CD4-positive, alpha-beta memory T cell (primary cell): ENCODE measurements around the gene IRS1. TPM values are rescaled to one million over a fixed set of nuclear protein-coding genes. Genes with fewer than 3 reads are reported as not detected.

Experiments used
- CTCF ChIA-PET: fragments of 350-600 bp; sonication (Branson Sonifier 250); formaldehyde crosslinking; loops from one replicate; lab custom pipeline; 2021; ENCODE audit warnings: inconsistent platforms; ENCODE audit not compliant: partially characterized antibody; lab: Charles Lee
- POLR2A ChIA-PET: fragments of 350-600 bp; sonication (Branson Sonifier 250); formaldehyde crosslinking; loops from one replicate; lab custom pipeline; 2021; ENCODE audit not compliant: partially characterized antibody; lab: Charles Lee
- DNase-seq, 5 donors: peaks; one replicate each; pipeline versions ENCODE4 v3.0.0 to v3.0.0-alpha.2; 2020 to 2022; ENCODE audit warnings: mixed read lengths in 1 of 5
- H3K27ac ChIP-seq: one replicate; pipeline ENCODE4 v1.7.0; 2013; ENCODE audit warnings: low read depth, low read length
- H3K27me3 ChIP-seq: 2 replicates; pipeline ENCODE4 v1.7.0; 2013; ENCODE audit warnings: mild to moderate bottlenecking, low read length, moderate library complexity; ENCODE audit not compliant: insufficient read depth
- H3K36me3 ChIP-seq: 2 replicates; pipeline ENCODE4 v1.7.0; 2013; ENCODE audit warnings: mild to moderate bottlenecking, low read length, moderate library complexity; ENCODE audit not compliant: insufficient read depth
- H3K4me1 ChIP-seq: 2 replicates; pipeline ENCODE4 v1.7.0; 2013; ENCODE audit warnings: mild to moderate bottlenecking, low read length, moderate library complexity; ENCODE audit not compliant: insufficient read depth
- H3K4me3 ChIP-seq, 2 donors: one replicate each; pipeline ENCODE4 v1.7.0; 2013; ENCODE audit warnings: low read length in 2 of 2, mild to moderate bottlenecking in 1 of 2
- H3K9me3 ChIP-seq, 2 donors: one replicate each; pipeline ENCODE4 v1.7.0; 2013; ENCODE audit warnings: low read length in 2 of 2, control low read depth in 1 of 2; ENCODE audit not compliant: control insufficient read depth in 1 of 2
- H3K27ac Mint-ChIP-seq, 7 donors: one replicate each; pipeline ENCODE4 v1.8.0; 2020 to 2021; ENCODE audit warnings: mixed read lengths in 7 of 7, mild to moderate bottlenecking in 6 of 7, inconsistent platforms in 3 of 7, moderate library complexity in 3 of 7
- H3K27me3 Mint-ChIP-seq, 2 donors: one replicate each; pipeline ENCODE4 v1.8.0; 2020 to 2021; ENCODE audit warnings: mixed read lengths in 2 of 2
- H3K36me3 Mint-ChIP-seq, 2 donors: one replicate each; pipeline ENCODE4 v1.8.0; 2020 to 2021; ENCODE audit warnings: mixed read lengths in 2 of 2, inconsistent platforms in 1 of 2, mild to moderate bottlenecking in 1 of 2
- H3K4me1 Mint-ChIP-seq, 4 donors: one replicate each; pipeline ENCODE4 v1.8.0; 2020 to 2021; ENCODE audit warnings: mixed read lengths in 4 of 4, mild to moderate bottlenecking in 1 of 4
- H3K4me3 Mint-ChIP-seq, 8 donors: one replicate each; pipeline ENCODE4 v1.8.0; 2020 to 2021; ENCODE audit warnings: mixed read lengths in 8 of 8, mild to moderate bottlenecking in 7 of 8, moderate library complexity in 6 of 8, inconsistent platforms in 3 of 8
- H3K9me3 Mint-ChIP-seq, 8 donors: one replicate each; pipeline ENCODE4 v1.8.0; 2020 to 2021; ENCODE audit warnings: mixed read lengths in 8 of 8, mild to moderate bottlenecking in 5 of 8, inconsistent platforms in 3 of 8, moderate library complexity in 1 of 8
- intact Hi-C: fragments of 100-400 bp; cut with micrococcal nuclease; formaldehyde crosslinking; loops from one replicate; pipeline ENCODE4 v1.15.1; 2023
- polyA plus RNA-seq, 2 donors: library from polyadenylated mRNA; unstranded; fragments of 300-500 nt; fragmentation: Illumina TruSeq; gene quantifications; one replicate each; pipeline ENCODE4 v1.2.3, GENCODE V29; 2021
- total RNA-seq, 2 experiments: library from RNA; stranded (reverse); gene quantifications; one replicate each; pipeline ENCODE4 v1.2.3, GENCODE V29; 2021

The IRS1 gene
- total and polyA plus RNA-seq, 4 experiments from 2014 or later = 0.02 to 2.4 (median 1.1) TPM

GRCh38 chr2:226692521-226693126 is 107.0 kb downstream of the IRS1 start:
- H3K4me1 Mint-ChIP-seq = peaks cover 2 to 6% (median 5%) of the 10 kb centered on the region in 4 donors
- Histone ChIP-seq H3K27me3 (no peaks in the 10 kb centered on the region), H3K27ac (no peak overlapping the region), H3K4me1 (peaks cover 6% of the 10 kb centered on the region), H3K4me3 (no peak overlapping the region), H3K9me3 (no peaks in the 10 kb centered on the region), H3K36me3 (no peaks in the 10 kb centered on the region)
- ChIA-PET CTCF (no interaction called here), POLR2A (no interaction called here)
- H3K36me3 Mint-ChIP-seq = no peaks in the 10 kb centered on the region
- H3K4me3 Mint-ChIP-seq = no peak overlapping the region
- peaks cover 16 to 21% of the 10 kb centered on the region in 2 donors for H3K27me3 Mint-ChIP-seq
- peaks cover 0 to 2% (median 0%) of the 10 kb centered on the region in 8 donors for H3K9me3 Mint-ChIP-seq
- H3K27ac Mint-ChIP-seq = no peak overlapping the region
- intact Hi-C loops = no loop called here
- no peak for DNase-seq

DNA sequence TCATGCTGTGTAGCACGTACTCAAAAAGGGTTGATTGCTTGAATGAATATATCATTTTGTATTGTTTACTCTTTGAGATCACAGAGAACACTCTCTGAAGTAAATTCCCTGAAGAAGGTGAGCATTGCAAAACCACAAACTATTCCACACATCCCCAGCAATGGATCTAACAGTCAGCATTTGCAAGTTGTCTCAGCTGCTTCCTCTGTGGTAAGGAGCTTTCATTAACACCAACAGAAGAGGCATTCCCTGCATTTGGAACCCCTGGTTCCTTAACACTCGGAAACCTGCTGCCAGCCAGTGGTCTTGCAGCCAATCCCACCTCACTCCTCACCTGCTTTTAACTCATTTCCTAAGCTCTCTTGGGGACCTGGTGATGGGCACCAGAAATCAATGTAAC is 108.4 kb downstream of the IRS1 start:
- Mint-ChIP-seq H3K36me3 (no peaks in the 10 kb centered on the region), H3K27me3 (peaks cover 16 to 21% of the 10 kb centered on the region in 2 donors), H3K4me1 (peaks cover 2 to 6% (median 5%) of the 10 kb centered on the region in 4 donors), H3K9me3 (peaks cover 0 to 2% (median 0%) of the 10 kb centered on the region in 8 donors), H3K27ac (no peak overlapping the region), H3K4me3 (no peak overlapping the region)
- H3K4me3 ChIP-seq = no peak overlapping the region
- H3K27me3 ChIP-seq = no peaks in the 10 kb centered on the region
- no peak overlapping the region for H3K27ac ChIP-seq
- H3K4me1 ChIP-seq = peaks cover 6% of the 10 kb centered on the region
- H3K36me3 ChIP-seq = no peaks in the 10 kb centered on the region
- intact Hi-C loops = no loop called here
- CTCF ChIA-PET = no interaction called here
- H3K9me3 ChIP-seq = no peaks in the 10 kb centered on the region
- POLR2A ChIA-PET = no interaction called here
- no peak for DNase-seq

- ChIA-PET POLR2A (no interaction called here), CTCF (interaction anchor here (1.2 to 1.3 kb wide), 2 partner anchors 9 to 112 kb away, joined by 3 to 4 read pairs; no protein-coding TSS in a partner anchor)
- no peak for DNase-seq
- Mint-ChIP-seq H3K36me3 (no peaks in the 10 kb centered on the region), H3K27ac (no peak overlapping the region), H3K4me1 (peaks cover 2 to 8% (median 6%) of the 10 kb centered on the region in 4 donors), H3K27me3 (peaks cover 16 to 21% of the 10 kb centered on the region in 2 donors), H3K4me3 (no peak overlapping the region), H3K9me3 (peaks cover 0 to 4% (median 0%) of the 10 kb centered on the region in 8 donors)
- H3K4me3 ChIP-seq = no peak overlapping the region
- H3K27ac ChIP-seq = no peak overlapping the region
- no peaks in the 10 kb centered on the region for H3K36me3 ChIP-seq
- no peaks in the 10 kb centered on the region for H3K9me3 ChIP-seq
- H3K27me3 ChIP-seq = no peaks in the 10 kb centered on the region
- peaks cover 6% of the 10 kb centered on the region for H3K4me1 ChIP-seq
- intact Hi-C loops = no loop called here
Measured at GRCh38 chr2:226690461-226691024, 109.1 kb downstream of the IRS1 start.

DNA sequence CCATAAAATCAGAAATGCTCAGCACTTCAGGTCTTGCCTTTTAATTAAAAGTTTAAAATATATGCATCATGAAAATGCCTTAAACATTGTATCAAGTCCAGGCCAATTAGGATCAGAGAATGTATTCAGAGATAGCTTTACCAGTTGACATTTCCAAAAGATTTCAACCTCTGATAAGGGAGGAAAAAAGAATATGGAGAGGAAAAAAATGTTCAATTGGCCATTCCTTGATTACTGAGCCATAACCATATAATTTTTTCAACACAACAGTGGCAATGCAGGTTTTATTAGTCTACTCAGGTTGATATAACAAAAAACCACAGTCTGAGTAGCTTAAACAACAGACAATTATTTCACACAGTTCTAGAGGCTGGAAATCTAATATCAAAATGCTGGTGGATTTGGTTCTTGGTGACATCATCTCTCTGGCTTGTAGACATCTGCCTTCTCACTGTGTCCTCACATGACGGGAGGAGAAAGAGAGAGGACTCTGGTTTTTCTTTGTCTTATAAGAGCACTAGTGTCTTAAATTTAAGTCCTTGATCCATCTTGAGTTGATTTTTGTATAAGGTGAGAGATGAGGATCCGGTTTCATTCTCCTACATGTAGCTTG is 111.9 kb downstream of the IRS1 start:
- Mint-ChIP-seq H3K4me3 (no peak overlapping the region), H3K27ac (no peak overlapping the region), H3K4me1 (peaks cover 4 to 12% (median 7%) of the 10 kb centered on the region in 4 donors), H3K27me3 (peaks cover 14% of the 10 kb centered on the region in 2 donors), H3K36me3 (no peaks in the 10 kb centered on the region), H3K9me3 (peaks cover 0 to 4% (median 0%) of the 10 kb centered on the region in 8 donors)
- Histone ChIP-seq H3K4me3 (no peak overlapping the region), H3K27ac (no peak overlapping the region), H3K9me3 (no peaks in the 10 kb centered on the region), H3K4me1 (peaks cover 6% of the 10 kb centered on the region), H3K36me3 (no peaks in the 10 kb centered on the region), H3K27me3 (no peaks in the 10 kb centered on the region)
- ChIA-PET CTCF (no interaction called here), POLR2A (no interaction called here)
- no peak for DNase-seq
- intact Hi-C loops = no loop called here

GRCh38 chr2:226684563-226684959 is 115.1 kb downstream of the IRS1 start:
- Histone ChIP-seq H3K27ac (no peak overlapping the region), H3K9me3 (no peaks in the 10 kb centered on the region), H3K27me3 (no peaks in the 10 kb centered on the region), H3K4me3 (no peak overlapping the region), H3K36me3 (no peaks in the 10 kb centered on the region), H3K4me1 (no peaks in the 10 kb centered on the region)
- no peak overlapping the region for H3K4me3 Mint-ChIP-seq
- H3K4me1 Mint-ChIP-seq = peaks cover 0 to 7% (median 2%) of the 10 kb centered on the region in 4 donors
- peaks cover 0 to 2% (median 0%) of the 10 kb centered on the region in 8 donors for H3K9me3 Mint-ChIP-seq
- peaks cover 9 to 14% of the 10 kb centered on the region in 2 donors for H3K27me3 Mint-ChIP-seq
- POLR2A ChIA-PET = no interaction called here
- no peak for DNase-seq
- CTCF ChIA-PET = no interaction called here
- H3K27ac Mint-ChIP-seq = no peak overlapping the region
- intact Hi-C loops = no loop called here
- no peaks in the 10 kb centered on the region for H3K36me3 Mint-ChIP-seq

DNA sequence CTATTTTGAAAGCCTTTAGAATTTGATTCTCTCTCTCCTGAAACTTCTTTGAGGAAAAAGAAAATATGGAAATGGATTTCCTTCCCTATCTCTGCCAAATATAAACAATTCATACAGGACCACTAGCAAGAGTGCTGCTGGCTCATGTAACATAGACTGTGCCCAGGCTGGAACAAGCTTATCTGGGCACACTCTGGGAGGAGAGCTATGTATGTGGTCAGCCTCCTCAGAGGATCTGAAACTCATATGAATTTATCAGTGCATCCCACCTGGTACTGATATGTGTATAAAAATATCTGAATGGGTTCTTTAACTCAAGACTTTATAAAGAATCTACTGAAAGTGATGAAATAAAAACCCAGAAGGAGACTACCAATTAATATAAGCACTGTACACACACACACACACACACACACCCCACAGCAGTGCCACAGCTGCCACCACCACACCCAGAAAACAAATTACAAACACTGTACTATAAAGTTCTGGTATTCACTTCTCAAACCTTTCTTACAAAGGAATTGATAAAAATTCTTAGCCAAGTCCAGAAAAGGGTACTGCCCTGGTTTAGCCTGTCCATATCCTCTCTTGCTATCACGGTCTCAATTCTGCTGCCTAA is 115.6 kb downstream of the IRS1 start:
- Mint-ChIP-seq H3K4me3 (no peak overlapping the region), H3K9me3 (peaks cover 0 to 2% (median 0%) of the 10 kb centered on the region in 8 donors), H3K4me1 (peaks cover 0 to 7% (median 2%) of the 10 kb centered on the region in 4 donors), H3K27ac (no peak overlapping the region), H3K27me3 (peaks cover 7 to 11% of the 10 kb centered on the region in 2 donors), H3K36me3 (no peaks in the 10 kb centered on the region)
- H3K27ac ChIP-seq = no peak overlapping the region
- ChIA-PET CTCF (no interaction called here), POLR2A (no interaction called here)
- H3K27me3 ChIP-seq = no peaks in the 10 kb centered on the region
- DNase-seq = no peak
- no peak overlapping the region for H3K4me3 ChIP-seq
- H3K9me3 ChIP-seq = no peaks in the 10 kb centered on the region
- H3K36me3 ChIP-seq = no peaks in the 10 kb centered on the region
- intact Hi-C loops = no loop called here
- no peaks in the 10 kb centered on the region for H3K4me1 ChIP-seq

GRCh38 chr2:226683196-226683595 is 116.4 kb downstream of the IRS1 start:
- no peak for DNase-seq
- Histone ChIP-seq H3K27ac (no peak overlapping the region), H3K4me3 (no peak overlapping the region), H3K9me3 (no peaks in the 10 kb centered on the region), H3K4me1 (no peaks in the 10 kb centered on the region), H3K36me3 (no peaks in the 10 kb centered on the region), H3K27me3 (no peaks in the 10 kb centered on the region)
- Mint-ChIP-seq H3K27me3 (peaks cover under 1 to 6% of the 10 kb centered on the region in 2 donors), H3K27ac (no peak overlapping the region), H3K36me3 (no peaks in the 10 kb centered on the region), H3K4me1 (peaks cover 0 to 7% (median 2%) of the 10 kb centered on the region in 4 donors), H3K9me3 (peaks cover 0 to 2% (median 0%) of the 10 kb centered on the region in 8 donors), H3K4me3 (no peak overlapping the region)
- intact Hi-C loops = no loop called here
- CTCF ChIA-PET = no interaction called here
- POLR2A ChIA-PET = no interaction called here
